Measurements from ENCODE around the gene GRB10.

GRB10 gene

GRCh38 chr7:50655020-50655419 is 127.7 kb downstream of the GRB10 start:
- CTCF ChIA-PET = no interaction called here
- TF ChIP-seq CTBP1 (IDR thresholded peaks at IDR 0.05; ENCODE audit: borderline replicate concordance) (no peak), SUZ12 (IDR thresholded peaks at IDR 0.05) (no peak), L3MBTL2 (conservative IDR thresholded peaks at IDR 0.05) (no peak), FOXK2 (IDR thresholded peaks at IDR 0.05) (no peak), FOXA1 (IDR thresholded peaks at IDR 0.05) (no peak), SP1 (IDR thresholded peaks at IDR 0.05) (no peak), HDGF (IDR thresholded peaks at IDR 0.05; ENCODE audit: borderline replicate concordance) (no peak), ARNT (IDR thresholded peaks at IDR 0.05) (no peak), TARDBP (IDR thresholded peaks at IDR 0.05) (no peak), LEF1 (IDR thresholded peaks at IDR 0.05; ENCODE audit: borderline replicate concordance) (no peak), BHLHE40 (IDR thresholded peaks at IDR 0.05; ENCODE audit: borderline replicate concordance) (no peak)
- TF ChIP-seq, protein P1, sequence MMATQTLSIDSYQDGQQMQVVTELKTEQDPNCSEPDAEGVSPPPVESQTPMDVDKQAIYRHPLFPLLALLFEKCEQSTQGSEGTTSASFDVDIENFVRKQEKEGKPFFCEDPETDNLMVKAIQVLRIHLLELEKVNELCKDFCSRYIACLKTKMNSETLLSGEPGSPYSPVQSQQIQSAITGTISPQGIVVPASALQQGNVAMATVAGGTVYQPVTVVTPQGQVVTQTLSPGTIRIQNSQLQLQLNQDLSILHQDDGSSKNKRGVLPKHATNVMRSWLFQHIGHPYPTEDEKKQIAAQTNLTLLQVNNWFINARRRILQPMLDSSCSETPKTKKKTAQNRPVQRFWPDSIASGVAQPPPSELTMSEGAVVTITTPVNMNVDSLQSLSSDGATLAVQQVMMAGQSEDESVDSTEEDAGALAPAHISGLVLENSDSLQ (IDR thresholded peaks at IDR 0.05) = no peak
- no peak for DNase-seq (ENCODE audit: extremely low spot score)
- POLR2A ChIA-PET = no interaction called here

DNA sequence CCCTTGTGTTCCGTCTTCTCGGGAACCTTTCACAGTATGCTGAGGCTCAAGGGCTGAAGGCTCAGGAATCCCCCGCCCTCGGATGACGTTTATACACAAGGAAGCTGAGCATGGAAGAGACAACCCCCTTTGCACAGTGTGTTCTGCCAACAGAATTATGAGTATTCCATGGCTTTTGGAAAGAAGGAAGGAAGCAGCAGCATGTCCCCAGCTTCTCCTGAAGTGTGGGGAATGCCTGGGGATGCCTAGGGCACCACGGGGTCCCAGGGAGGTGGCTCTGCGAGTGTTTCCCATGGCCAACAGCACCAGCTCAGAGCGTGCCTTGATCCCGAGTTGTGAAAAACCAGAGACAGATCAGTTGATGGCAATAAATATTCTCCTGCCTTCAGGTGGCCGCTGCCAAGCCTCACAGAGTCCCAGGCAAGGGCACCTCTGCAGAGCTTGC is 128.7 kb downstream of the GRB10 start:
- TF ChIP-seq NFRKB (IDR thresholded peaks at IDR 0.05) = no peak
- TF ChIP-seq HDGF (IDR thresholded peaks at IDR 0.05; ENCODE audit: borderline replicate concordance) = no peak
- TF ChIP-seq FOXA1 (IDR thresholded peaks at IDR 0.05) = no peak
- no peak for TF ChIP-seq FOXM1 (IDR thresholded peaks at IDR 0.05; ENCODE audit: borderline replicate concordance)
- no peak for TF ChIP-seq LEF1 (IDR thresholded peaks at IDR 0.05; ENCODE audit: borderline replicate concordance)
- no peak for TF ChIP-seq SP1 (IDR thresholded peaks at IDR 0.05)
- ChIA-PET CTCF (no interaction called here), POLR2A (no interaction called here)
- DNase-seq (ENCODE audit: extremely low spot score) = no peak

GRCh38 chr7:50653126-50653864 is 129.4 kb downstream of the GRB10 start:
- no peak for TF ChIP-seq BHLHE40 (IDR thresholded peaks at IDR 0.05; ENCODE audit: borderline replicate concordance)
- no peak for TF ChIP-seq HDGF (IDR thresholded peaks at IDR 0.05; ENCODE audit: borderline replicate concordance)
- TF ChIP-seq ELF4 (IDR thresholded peaks at IDR 0.05) = no peak
- TF ChIP-seq ARNT (IDR thresholded peaks at IDR 0.05) = no peak
- TF ChIP-seq SP1 (IDR thresholded peaks at IDR 0.05) = no peak
- no peak for TF ChIP-seq CTBP1 (IDR thresholded peaks at IDR 0.05; ENCODE audit: borderline replicate concordance)
- no peak for TF ChIP-seq LEF1 (IDR thresholded peaks at IDR 0.05; ENCODE audit: borderline replicate concordance)
- TF ChIP-seq NFRKB (IDR thresholded peaks at IDR 0.05) = no peak
- no peak for TF ChIP-seq ZNF384 (IDR thresholded peaks at IDR 0.05)
- TF ChIP-seq, protein P1 (IDR thresholded peaks at IDR 0.05) = no peak
- TF ChIP-seq TARDBP (IDR thresholded peaks at IDR 0.05) = no peak
- no peak for TF ChIP-seq FOXM1 (IDR thresholded peaks at IDR 0.05; ENCODE audit: borderline replicate concordance)
- TF ChIP-seq FOXK2 (IDR thresholded peaks at IDR 0.05) = no peak
- no peak for TF ChIP-seq FOXA1 (IDR thresholded peaks at IDR 0.05)
- no peak for TF ChIP-seq L3MBTL2 (conservative IDR thresholded peaks at IDR 0.05)
- TF ChIP-seq SUZ12 (IDR thresholded peaks at IDR 0.05) = no peak
- ChIA-PET POLR2A (no interaction called here), CTCF (no interaction called here)
- no peak for DNase-seq (ENCODE audit: extremely low spot score)

- no peak for DNase-seq (ENCODE audit: extremely low spot score)
- CTCF ChIA-PET = no interaction called here
- TF ChIP-seq FOXA1 (IDR thresholded peaks at IDR 0.05) (no peak), SUZ12 (IDR thresholded peaks at IDR 0.05) (no peak), FOXK2 (IDR thresholded peaks at IDR 0.05) (no peak), FOXM1 (IDR thresholded peaks at IDR 0.05; ENCODE audit: borderline replicate concordance) (no peak)
- POLR2A ChIA-PET = no interaction called here
These were observed 130.1 kb downstream of the GRB10 start for GRCh38 chr7:50652400-50653125.

DNA sequence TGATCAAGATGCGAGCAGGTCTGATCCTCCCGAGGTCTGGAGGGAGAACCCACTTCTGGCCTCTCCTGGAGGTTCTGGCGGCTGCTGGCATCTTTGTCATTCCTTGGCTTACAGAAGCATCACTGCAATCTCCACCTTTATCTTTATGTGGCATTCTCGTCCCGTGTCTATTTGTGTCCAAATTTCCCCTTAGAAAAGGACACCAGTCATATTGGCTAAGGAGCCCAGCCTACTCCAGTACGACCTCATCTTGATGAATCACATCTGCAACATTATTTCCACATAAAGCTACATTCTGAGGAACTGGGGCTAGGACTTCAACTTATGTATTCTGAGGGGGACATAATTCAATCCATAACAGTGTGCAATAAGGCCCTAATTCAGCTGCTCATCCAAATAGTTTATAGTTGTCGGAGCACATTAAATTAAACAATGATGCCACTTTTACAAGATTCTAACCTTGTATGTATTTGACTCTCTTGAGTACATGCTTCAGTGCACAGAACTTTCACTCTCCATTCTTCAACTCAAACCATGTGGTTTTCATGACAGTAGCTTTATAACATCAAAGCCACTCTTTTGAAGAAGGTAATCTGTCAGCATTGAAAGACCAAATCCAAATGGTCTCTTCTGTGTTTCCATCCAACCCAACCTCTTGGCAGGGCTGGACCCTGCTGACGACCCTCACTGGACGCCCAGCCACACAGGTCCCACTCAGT is 131.3 kb downstream of the GRB10 start:
- TF ChIP-seq CTBP1 (IDR thresholded peaks at IDR 0.05; ENCODE audit: borderline replicate concordance) = no peak
- TF ChIP-seq FOXK2 (IDR thresholded peaks at IDR 0.05) = no peak
- TF ChIP-seq ELF4 (IDR thresholded peaks at IDR 0.05) = no peak
- TF ChIP-seq BHLHE40 (IDR thresholded peaks at IDR 0.05; ENCODE audit: borderline replicate concordance) = no peak
- TF ChIP-seq FOXA1 (IDR thresholded peaks at IDR 0.05) = no peak
- no peak for TF ChIP-seq NFRKB (IDR thresholded peaks at IDR 0.05)
- TF ChIP-seq SUZ12 (IDR thresholded peaks at IDR 0.05) = no peak
- no peak for TF ChIP-seq ARNT (IDR thresholded peaks at IDR 0.05)
- no peak for TF ChIP-seq SP1 (IDR thresholded peaks at IDR 0.05)
- TF ChIP-seq L3MBTL2 (conservative IDR thresholded peaks at IDR 0.05) = no peak
- TF ChIP-seq LEF1 (IDR thresholded peaks at IDR 0.05; ENCODE audit: borderline replicate concordance) = no peak
- TF ChIP-seq, protein P1 (IDR thresholded peaks at IDR 0.05) = no peak
- no peak for TF ChIP-seq HDGF (IDR thresholded peaks at IDR 0.05; ENCODE audit: borderline replicate concordance)
- CTCF ChIA-PET = no interaction called here
- DNase-seq (ENCODE audit: extremely low spot score) = no peak
- POLR2A ChIA-PET = no interaction called here
